ENCODE data around the gene ATP8B4.

DNA sequence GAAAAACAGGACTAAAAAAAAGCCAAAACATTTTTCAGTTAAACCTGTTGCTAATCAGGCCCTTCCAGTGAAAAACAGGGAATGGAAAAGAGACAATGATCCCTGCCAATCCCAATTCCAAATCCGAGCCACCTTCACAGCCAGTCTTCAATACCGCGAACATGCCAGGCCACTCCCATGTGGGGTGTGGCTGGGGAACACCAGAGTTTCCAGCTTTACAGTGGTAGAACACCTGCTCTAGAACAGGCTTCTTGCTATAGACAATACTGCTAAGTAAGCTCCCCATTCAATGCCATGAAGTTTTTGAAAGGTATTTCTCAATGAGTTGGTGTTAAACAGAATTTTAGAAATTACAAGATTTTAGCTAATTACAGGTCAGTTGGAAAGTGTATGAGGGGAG lies 228.3 kb downstream of the ATP8B4 start:
- TF ChIP-seq, protein P1, sequence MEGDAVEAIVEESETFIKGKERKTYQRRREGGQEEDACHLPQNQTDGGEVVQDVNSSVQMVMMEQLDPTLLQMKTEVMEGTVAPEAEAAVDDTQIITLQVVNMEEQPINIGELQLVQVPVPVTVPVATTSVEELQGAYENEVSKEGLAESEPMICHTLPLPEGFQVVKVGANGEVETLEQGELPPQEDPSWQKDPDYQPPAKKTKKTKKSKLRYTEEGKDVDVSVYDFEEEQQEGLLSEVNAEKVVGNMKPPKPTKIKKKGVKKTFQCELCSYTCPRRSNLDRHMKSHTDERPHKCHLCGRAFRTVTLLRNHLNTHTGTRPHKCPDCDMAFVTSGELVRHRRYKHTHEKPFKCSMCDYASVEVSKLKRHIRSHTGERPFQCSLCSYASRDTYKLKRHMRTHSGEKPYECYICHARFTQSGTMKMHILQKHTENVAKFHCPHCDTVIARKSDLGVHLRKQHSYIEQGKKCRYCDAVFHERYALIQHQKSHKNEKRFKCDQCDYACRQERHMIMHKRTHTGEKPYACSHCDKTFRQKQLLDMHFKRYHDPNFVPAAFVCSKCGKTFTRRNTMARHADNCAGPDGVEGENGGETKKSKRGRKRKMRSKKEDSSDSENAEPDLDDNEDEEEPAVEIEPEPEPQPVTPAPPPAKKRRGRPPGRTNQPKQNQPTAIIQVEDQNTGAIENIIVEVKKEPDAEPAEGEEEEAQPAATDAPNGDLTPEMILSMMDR (IDR thresholded peaks at IDR 0.05), result no peak
- no peak for TF ChIP-seq POLR2A (IDR thresholded peaks at IDR 0.05)
